ENCODE results near the gene GPC6.

The GPC6 gene

DNA sequence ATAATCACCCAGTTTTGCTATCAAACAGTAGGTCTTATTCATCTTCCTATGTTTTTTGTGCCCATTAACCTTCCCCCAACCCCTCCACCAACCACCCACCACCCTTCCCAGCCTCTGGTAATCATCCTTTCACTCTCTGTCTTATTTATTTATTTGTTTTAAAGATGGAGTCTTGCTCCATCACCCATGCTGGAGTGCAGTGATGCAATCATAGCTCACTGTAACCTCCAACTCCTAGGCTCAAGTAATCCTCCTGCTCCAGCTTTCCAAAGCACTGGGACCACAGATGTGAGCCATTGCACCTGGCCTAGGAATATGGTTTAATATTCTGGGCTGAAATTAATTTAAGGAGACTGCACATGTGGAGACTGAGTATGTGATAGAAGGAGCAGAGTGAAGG lies 527.0 kb downstream of the GPC6 start:
- no peak for DNase-seq

DNA sequence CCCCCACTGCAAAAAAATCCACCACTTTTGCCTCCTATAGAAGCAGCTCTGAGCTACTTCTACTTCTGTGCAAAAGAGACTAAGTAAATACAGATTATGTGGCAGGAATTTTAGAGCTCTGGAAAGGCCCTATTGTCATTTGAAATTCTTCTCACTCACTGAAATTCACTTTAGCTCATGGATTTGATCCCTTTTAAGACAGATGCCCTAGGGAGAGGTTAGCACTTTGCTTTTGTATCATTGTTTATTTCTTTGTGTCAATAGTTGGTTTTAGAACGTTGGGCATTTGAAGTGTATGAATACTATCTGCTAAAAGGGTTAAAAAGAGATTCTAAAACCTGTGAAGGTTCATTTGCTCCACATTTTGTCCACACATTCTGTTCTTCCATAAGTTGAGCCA lies 528.7 kb downstream of the GPC6 start:
- DNase-seq: no peak

DNA sequence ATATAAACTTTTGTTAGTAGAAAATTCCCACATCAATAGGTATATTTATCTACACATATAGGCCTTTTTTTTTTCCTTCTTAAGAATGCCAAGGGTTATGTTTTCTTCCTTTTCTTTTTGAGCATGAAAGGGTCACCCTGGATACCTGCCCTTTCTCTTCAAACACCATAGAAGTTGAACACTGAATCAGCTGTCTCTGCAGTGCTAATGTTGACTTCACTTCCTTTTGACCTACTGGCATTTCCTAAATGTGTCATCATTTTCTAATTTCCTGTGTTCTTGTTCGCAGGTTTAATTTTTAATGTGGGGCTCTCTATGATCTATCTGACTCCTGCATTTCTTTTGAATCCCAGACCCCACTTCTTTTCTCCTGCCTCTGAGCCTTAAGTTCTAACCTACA lies 532.0 kb downstream of the GPC6 start:
- no peak for DNase-seq

DNA sequence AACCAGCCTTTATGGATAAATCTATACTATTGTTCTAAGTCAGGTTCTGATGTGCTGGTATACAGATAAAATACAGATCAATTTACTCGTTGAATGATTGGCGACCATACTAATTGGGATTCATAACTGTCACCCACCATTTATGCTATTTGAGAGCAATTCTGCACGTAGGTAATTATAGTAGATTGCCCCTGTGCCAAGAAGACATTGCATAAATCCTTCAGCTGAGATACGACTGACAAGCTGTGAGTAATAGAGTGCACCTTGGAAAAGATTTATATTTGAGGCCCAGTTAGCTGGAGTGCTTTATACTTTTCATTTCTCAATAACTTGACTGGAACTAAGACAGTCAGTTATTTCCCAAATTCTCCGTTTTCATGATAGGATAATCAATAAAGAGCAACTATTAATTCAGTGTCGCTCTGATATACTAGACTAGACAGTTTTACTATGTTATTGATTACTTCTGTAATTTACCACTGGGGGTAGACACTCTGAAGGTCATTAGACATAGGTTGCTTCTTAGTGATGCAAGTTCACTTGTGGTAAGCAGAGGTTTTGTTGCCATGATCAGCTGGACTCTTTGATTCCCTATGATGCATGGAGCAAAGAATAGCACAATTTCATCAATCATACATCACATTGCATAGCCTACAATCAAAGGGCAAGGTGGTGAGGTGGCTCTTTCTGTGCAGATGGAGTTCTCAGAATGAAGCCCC lies 536.3 kb downstream of the GPC6 start:
- DNase-seq: no peak

DNA sequence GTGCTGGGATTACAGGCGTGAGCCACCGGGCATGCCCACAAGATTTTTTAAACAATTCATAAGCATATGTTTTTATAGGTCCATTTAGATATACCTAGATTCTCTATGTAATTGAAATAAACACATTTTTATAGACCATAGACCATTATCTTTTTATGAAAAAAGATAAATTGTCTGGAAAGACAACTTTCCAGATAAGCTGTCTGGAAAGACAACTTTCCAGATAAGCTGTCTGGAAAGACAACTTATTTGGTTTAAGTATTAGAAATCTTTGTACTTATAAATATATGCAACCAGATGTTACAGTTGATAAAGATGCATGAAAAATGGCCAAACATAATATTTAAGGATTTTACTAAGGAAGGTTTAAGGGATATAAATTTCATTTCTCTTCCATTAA lies 538.5 kb downstream of the GPC6 start:
- DNase-seq: no peak

DNA sequence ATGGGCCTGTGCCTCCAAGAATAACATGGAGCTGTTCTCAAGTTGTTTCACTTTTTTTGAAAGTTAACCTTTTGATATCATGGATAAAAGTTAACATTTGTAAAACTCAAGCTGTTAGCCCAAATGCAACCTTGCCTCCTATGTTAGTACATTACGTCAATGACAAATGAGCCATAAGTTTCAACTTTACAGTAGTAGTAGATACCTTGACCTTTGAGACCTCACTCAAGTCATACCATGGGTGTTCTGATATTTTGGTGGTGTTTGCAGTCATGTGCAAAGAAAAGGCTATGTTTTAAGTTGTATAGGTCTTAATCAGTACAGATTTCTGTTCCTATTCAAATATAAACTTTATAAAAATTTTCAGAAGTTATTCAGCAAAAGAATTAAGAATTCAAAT lies 539.2 kb downstream of the GPC6 start:
- DNase-seq: no peak

DNA sequence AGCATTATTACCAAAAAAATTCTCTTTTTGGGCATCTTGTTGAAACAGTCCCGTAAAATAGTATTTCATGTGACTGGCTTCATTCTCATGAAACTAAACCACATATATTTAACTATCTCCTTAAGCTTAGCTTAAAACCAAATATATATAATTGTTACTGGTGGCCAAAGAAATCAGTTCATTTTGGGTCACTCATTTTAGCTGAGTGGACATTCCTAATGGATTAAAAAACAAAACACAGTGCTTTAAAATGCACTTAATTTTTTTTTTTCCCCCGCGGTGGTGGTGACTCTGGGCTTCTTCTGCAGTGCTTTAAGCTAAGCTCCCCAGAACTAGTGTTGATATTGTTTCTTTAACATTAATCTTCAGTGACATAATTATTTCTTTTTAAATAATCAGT lies 540.1 kb downstream of the GPC6 start:
- DNase-seq: no peak

DNA sequence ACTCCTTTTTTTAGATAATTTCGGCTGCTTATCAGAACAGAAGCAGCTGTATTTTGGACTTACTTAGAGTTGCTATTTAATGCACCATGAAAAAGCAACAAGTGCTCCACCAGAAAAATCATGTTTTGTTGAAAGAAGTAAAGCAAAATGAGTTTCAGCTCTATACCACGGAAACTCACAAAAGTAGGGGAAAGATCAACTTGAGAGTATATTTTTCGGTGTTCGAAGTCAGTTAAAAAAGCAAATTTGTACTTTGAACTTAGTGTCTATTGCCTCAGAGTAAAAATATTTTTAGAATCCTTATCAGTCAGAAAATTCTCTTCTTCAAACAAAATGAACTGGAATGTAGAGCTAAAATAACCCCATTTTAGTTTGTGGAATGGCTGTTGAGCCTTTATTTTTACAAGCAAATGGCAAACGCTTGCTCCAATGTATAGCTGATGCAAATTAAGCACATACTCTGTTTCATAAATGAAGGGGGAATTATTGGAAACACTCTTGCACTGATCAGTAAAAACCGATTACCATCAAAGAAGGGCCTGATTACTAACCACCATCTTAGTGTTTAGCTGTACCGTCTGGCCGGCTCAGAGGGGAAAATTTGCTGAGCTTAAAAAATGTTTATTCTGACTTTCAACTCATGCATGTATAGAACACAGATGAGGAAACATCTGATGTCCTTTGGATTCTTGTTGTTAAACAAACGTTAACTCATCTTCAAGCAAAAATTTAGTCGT lies 540.7 kb downstream of the GPC6 start:
- DNase-seq: no peak

DNA sequence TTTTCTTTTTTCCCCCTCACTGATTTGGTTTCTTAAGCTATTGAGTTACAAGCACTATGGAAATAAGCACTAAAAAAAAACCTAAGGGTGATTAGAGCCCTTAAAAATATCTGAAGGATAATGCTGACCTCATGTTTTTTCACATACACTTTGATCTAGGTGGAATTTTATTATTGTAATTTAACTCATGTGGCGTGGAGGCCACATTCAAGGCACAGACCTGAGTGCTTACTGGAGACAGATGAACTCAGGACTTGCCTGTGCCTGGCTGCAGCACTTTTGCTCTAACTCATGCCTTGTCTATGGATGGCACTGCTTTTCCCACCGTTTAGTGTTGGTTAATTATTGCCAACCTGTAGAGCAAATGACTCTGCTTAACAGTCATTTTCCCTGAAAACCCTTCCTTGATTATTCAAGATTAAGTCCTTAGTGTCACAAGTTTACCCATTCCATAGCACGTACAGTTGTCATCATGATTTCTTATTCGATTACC lies 541.4 kb downstream of the GPC6 start:
- no peak for DNase-seq

DNA sequence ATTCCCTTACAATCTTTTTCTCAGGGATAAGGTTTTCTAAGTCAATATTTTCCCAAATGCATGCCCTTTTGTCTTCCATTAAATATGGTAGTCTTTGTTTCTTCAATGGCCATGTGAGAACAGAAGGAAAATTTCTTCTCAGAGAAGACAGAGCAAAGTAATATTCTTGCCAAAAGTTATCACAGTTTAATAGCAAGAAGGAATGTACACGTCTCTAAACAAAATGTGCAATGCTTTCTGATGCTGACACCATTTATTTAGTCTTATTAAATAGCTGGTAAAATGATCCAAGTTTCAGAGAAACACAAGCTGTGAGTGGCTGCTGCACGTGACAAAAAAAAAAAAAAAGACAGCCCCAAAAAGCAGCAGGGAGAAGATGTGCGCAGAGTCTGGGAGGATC lies 542.5 kb downstream of the GPC6 start:
- DNase-seq: no peak

DNA sequence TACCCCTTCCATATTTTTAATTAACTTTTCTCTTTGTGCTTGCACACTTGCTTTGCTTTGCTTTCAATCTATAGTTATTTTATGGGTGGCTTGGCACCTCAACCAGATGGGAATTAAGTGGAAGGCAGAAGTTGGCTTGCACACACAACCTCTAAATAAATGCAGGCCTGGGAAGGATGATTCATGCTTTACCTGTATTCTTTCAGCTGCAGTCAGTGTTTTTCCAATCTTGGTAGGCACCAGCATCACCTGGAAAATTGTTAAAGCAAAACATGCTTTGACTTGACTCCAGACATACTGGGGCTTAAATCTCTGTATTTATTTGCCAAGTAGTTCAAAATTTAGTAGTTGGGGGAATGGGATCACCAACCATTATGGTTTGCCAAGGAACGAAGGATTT lies 543.0 kb downstream of the GPC6 start:
- DNase-seq: no peak

DNA sequence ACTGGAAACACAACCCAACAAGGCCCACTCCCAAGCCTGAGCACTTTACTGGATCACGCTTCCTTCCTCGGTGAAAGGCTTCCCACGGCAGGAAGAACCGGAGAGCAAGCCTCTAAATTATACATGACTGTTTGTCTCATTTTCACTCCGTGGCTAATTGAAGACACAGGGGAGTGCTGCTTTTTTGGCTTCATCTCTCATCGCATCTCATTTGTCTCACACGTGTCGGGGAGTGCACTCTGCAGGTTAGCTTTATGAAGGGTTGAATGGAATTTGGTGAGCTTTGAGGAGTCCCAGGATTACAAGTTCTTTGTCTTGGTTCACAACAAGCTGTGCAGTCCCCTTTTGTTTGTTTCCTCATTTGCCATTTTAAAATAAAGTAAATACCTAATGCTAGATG lies 544.6 kb downstream of the GPC6 start:
- DNase-seq: no peak

DNA sequence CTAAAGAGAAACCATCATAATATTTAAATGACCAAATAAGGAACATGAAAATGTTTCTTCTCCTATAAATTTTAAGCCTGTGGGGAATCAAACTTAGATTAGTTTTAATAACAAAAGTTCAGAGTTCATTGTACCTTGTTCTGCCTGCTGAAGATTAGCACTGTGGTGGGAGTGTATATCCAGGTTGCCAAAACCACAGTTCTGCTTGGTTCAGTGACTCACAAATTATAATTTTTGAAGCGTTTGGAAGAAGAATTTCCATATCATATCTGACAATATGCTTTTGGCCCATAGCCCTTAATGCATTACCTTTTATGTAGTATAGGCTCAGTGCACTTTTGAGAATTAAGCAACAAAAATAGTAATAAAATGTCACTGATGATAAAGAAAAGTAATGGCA lies 545.2 kb downstream of the GPC6 start:
- no peak for DNase-seq

DNA sequence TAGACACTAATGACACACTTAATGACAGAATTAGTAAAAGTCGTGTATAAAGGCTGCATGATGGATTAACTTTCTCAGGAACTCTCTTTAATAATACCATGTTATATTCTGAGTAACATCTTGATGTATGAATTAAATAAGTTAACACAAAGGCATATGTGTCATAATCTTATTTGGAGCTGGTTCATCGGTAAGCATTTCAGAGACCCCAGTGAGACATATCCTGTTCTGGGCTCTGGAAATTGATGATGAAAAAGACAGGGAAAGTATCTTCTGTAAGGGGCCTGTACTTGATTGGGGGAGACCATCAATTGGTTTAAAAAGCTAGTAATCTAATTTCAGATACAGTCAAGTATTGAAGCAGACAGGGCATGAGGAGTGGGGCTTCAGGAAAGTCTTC lies 547.9 kb downstream of the GPC6 start:
- no peak for DNase-seq

DNA sequence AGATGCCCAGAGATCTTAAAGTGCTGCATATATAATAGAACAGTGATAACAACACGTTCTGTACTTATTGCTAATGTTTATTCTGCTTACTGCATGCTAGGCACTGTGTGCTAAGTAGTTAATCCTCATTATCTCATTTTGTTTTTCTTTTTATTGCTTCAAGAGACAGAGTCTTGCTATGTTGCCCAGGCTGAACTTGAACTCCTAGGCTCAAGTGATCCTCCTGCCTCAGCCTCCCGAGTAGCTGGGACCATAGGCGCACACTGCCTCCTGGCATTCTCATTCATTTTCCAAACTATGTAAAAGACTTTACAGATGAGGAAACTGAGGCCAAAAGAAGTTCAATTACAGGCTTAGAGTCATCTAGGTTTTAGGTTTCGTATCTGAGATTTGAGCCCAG lies 548.4 kb downstream of the GPC6 start:
- DNase-seq: no peak

DNA sequence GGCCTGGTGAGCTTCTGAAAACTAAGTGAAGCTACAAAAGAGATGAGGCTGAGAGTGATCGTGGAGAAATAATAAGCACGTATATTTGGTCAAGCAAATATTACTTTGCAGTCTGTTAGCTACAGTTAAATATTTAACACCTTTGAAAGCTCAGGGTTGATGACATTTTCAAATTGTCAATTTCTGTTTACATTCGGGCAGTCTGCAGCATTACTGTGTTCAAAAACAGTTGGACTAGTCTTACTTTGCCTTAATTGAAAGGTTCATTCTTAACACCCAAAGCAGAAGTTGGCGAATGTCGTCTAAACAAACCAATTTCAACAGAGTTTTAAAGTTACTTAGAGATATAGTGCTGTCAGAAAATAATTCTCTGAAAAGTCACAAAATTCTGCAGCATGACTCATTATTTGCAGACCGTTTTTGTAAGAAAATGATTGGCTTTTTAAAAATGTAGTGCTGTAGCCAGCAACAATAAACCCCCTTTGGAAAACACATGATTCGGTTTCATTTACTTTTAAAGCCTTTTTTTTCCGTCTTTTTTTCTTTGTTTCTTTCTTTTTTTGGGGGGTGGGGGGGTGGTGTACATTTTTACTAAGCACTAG lies 549.0 kb downstream of the GPC6 start:
- DNase-seq: no peak

DNA sequence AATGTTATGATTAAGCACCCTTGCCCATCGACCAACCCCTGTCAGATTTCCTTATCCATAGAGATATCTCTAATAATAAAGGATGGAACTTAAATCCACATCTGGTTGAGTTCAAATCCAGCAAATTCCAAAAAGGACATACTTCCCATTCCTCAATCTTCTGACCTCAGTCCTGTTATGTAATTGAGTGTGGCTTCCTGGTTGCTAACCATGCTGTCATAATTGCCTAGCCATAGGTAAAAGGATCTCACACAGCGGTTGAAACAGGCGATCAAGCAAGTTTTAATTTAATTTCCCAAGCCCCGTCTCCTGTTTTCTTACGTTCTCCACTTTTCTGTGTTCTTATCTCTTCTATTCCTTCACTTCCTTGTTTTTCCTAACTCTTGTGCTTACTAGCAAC lies 550.3 kb downstream of the GPC6 start:
- DNase-seq: no peak

DNA sequence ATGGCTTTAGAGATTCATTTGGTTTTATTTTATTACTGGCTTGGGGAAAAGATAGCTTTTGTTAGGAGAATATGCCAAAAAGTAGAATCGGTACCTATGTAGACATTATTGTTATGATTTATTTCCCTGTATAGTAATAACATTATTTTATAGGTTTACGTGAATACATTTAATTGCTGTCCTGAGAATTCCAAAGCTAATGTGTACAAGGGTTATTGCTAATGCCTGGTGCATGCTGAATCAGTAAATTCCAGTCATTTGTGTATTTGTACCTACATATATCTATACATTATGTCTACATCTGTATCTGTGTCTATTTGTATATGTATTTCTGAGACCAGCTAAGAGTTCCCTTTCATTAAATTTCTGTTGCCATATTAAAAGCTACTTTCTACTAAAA lies 550.9 kb downstream of the GPC6 start:
- DNase-seq: no peak

DNA sequence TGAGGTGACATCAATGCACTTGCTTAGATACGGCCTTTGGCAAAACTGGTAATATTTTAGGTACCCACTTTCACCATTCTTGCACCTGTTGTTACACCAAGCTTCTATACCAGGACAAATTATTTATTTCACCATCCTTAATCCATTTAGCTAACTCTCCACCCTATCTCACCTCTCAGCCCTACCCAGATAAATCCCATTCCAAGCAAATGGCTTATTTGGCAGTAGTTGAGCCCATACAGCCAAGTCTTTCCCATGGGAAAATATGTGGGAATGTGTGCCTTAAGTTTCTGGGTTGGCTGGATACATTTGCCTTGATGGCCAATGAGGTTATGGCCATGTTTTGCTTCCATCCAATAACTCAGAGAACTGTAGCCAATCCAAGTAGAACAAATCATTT lies 551.9 kb downstream of the GPC6 start:
- DNase-seq: no peak

DNA sequence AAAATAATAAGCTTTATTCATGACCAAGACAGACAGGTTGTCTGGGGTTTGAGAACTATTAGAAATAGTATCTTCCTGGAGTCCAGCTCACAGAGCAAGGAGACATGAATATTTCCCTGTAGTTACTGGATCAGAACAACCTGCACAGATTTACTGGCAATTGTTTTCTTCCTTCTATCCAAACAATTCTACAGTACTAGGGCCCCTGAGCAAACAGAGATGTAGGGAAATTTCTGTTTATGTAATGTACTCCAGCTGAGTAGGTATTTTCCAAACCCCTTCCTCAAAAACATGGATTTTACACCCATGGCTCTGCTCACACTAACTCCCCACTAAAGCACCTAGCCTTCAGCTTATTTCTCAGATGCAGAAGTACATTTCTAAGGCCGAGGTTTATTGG lies 557.6 kb downstream of the GPC6 start:
- no peak for DNase-seq

DNA sequence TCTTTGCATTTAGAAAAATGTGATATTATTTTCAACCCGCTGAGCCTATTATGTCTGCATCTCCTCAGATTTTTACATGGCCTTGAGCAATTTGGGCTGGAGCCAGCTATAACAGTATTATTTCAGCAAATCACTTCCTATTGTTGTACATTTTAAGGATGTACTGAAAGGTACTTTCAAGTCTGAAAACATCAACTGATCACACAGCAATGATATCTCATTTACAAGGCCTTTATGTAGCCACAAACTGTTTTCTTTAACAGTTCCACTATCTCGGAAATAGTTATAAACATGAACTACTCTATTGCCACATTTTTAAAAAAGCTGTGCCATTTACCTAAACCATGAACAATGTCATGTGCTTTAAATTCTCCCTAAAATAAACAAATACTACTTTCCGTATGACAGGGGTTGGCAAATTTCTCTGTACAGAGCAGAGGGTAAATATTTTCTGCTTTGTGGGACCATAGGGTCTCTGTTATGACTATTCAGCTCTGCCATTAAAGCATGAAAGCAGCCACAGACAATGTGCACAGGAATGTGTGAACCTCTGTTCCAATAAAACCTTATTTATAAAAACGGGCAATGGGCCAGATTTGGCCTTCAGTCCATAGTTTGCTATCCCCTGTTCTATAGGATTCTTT lies 560.4 kb downstream of the GPC6 start:
- DNase-seq: no peak

DNA sequence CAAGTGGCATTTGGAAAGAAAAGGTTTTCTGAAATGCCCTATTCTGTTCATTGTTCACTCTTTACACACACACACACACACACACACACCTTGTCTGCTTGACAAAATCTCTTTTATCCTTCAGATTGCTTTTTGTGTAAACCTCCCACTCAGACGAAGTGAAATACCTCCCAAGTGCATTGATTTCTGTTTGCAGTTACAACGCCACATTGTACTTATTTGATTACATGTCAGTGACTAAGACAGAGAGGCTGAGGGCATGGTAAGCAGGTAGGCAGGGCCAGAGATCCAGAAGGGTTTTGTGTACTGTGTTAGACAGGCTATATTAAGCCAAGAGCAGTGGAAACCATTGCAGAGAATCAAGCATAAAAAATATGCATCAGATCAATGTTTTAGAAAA lies 561.8 kb downstream of the GPC6 start:
- no peak for DNase-seq

DNA sequence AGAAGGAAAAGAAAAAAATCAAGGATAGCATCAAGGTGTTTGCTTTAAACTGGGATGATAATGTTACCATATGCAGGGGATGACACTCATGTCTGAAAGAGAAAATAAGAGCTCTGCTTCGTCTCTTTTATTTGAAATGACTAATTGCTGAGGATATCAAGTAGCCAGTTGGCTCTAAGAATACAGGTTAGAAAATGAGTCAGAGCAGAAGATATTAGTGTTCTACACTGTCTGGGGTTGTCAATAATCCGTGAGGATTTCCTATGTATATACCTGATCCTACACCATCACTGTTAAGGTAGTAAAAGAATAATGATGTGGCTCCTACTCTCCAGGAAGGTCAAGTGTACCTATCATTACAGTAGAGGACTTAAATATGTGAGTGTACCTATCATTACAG lies 562.5 kb downstream of the GPC6 start:
- no peak for DNase-seq

All from T1000 (cell line).